Activated gamma-delta T cell treated with Interleukin-2 at 50 U/mL for 16 hours (primary cell): ENCODE results near the gene HSD3B2.

Source experiments
- DNase-seq: peaks from one replicate; pipeline ENCODE4 v3.0.0-alpha.2; 2020

The HSD3B2 gene

DNA sequence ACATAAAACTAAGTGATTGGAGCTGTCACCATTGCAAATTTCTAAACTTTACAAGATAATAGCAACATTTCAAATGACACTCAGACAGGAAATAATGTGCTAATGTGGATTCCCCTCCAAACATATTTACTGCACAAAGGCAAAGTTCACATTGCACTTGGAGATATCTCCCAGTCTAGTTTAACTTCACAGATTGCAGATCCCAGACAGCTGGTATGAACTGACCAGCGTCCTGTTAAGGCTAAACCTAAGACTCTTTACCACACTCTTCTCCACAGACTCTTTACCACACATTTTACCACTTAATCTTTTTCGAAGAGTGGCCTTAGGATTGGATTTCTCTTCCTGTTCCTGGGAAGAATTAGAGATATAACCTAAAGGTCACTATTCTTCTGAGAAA, 51.5 kb downstream of the HSD3B2 start:
- no peak for DNase-seq

DNA sequence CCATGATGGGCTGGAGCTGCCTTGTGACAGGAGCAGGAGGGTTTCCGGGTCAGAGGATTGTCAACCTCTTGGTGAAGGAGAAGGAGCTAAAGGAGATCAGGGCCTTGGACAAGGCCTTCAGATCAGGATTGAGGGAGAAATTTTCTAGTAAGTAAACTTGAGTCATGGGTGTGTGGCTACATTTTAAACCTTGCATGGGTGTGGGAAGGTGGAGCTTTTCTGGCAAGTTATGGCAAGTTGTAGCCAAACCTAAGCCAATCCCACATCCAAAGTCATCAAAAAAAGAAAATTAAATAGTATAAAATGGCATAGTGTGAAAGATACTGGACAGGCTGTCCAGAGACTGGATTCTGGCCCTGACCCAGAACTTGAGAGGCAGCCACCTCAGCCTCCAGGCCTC, 52.3 kb downstream of the HSD3B2 start:
- DNase-seq, result no peak

DNA sequence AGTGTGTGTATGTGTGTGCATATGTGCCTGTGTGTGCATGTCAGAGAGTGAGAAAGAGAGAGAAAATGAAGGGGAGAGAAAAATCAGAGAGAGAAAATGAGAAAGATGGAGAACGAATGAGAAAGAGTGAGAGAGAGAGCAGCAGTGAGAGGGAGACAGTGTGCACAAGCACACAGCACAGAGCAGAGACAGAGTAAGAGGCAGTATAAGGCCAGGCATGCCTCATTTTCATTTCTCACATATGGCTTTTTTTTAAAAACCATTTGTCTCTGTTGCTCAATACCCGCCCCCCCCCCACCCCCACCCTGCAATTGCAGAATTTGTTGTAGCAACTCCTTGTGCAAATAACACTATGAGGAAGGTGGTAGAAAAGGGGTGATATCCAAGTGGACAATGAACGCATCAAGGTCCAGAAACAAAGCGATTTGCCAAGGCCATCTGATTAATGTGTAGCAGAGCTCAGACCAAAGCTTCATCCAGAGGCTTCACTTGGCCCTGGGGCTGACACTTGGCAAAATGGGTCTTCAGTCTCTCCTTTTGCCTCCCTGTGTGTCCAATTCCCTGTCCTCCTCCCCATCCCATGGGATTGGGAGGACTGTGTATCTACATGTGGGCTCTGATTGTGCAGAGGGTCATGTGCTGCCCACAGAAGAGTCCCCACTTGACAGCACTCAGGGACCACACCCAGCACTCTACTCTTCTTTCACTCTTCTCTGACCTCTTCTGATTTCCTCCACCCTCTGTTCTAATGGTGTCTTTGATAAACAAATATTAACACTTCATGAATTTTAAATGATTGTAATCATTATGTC, 53.1 kb downstream of the HSD3B2 start:
- DNase-seq, result no peak

- DNase-seq, result no peak
These were observed 54.8 kb downstream of the HSD3B2 start for GRCh38 chr1:119469741-119470140.

DNA sequence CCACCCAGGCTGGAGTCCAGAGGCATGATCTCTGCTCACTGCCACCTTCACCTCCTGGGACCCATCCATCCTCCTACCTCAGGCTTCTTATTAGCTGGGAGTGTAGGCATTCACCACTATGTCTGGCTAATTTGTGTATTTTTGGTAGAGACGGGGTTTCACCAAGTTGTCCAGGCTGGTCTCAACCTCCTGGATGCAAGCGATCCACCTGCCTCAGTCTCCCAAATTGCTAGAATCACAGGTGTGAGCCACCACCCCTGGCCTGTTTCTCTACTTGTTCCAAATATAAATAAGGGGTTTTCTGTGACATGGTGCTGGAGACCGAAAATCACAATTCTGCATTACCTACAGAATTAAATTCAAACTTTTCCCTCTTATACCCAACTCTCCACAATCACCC, 55.4 kb downstream of the HSD3B2 start:
- no peak for DNase-seq

- DNase-seq, result no peak
These were observed 56.0 kb downstream of the HSD3B2 start for GRCh38 chr1:119470958-119471357.

GRCh38 chr1:119471566-119471965, 56.6 kb downstream of the HSD3B2 start:
- DNase-seq, result no peak

- no peak for DNase-seq
These were observed 57.3 kb downstream of the HSD3B2 start for GRCh38 chr1:119472080-119472818.
